GM12875 (cell line): ENCODE measurements around the gene SLC15A3.

Source experiments
- H3K4me3 ChIP-seq: one replicate; pipeline ENCODE4 v1.5.1; 2011; ENCODE audit warnings: low read depth, low read length, control low read depth
- TF ChIP-seq, protein P1 (sequence below): IDR thresholded peaks from 2 replicates; pipeline ENCODE4 v1.5.1; 2011; ENCODE audit warnings: low read depth, mild to moderate bottlenecking, control low read depth, inconsistent platforms, low read length, moderate library complexity, borderline replicate concordance; ENCODE audit not compliant: insufficient read depth

SLC15A3 gene

DNA sequence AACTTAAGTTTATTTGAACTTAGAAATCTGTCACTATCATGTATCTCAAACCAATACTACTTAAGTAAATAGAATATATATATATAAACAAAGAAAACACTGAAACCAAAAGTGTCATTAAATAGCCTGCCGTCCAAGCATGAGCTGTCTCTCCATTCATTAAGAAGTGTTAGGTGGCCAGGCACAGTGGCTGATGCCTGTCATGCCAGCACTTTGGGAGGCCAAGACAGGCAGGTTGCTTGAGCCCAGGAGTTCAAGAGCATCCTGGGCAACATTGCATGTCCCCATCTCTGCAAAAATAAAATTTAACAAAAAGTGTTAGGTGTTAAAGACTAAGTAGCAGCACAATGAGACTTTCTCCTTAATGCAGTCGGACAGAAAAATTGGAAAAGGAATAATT, 33.5 kb upstream of the SLC15A3 start:
- TF ChIP-seq, protein P1, sequence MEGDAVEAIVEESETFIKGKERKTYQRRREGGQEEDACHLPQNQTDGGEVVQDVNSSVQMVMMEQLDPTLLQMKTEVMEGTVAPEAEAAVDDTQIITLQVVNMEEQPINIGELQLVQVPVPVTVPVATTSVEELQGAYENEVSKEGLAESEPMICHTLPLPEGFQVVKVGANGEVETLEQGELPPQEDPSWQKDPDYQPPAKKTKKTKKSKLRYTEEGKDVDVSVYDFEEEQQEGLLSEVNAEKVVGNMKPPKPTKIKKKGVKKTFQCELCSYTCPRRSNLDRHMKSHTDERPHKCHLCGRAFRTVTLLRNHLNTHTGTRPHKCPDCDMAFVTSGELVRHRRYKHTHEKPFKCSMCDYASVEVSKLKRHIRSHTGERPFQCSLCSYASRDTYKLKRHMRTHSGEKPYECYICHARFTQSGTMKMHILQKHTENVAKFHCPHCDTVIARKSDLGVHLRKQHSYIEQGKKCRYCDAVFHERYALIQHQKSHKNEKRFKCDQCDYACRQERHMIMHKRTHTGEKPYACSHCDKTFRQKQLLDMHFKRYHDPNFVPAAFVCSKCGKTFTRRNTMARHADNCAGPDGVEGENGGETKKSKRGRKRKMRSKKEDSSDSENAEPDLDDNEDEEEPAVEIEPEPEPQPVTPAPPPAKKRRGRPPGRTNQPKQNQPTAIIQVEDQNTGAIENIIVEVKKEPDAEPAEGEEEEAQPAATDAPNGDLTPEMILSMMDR: no peak
- H3K4me3 ChIP-seq: no peak overlapping the region

DNA sequence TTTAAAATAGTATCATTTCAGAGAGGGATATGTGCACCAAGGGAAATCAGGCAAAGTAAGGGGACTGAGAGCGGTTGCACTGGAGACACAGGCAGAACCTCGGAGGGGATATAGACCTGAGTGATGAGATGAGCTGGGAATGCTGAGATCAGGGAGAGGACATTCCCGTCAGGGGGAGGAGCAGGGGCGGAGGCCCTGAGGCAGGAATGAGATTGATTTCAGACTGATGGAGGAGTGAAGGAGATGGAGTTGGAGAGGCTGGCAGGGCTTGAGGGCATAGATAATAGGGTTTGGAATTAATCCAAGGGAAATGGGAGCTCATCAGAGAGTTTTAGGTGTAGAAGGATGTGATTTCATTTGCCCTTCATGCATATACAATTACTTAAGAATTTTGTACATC, 32.7 kb upstream of the SLC15A3 start:
- TF ChIP-seq, protein P1: no peak
- H3K4me3 ChIP-seq: no peak overlapping the region

DNA sequence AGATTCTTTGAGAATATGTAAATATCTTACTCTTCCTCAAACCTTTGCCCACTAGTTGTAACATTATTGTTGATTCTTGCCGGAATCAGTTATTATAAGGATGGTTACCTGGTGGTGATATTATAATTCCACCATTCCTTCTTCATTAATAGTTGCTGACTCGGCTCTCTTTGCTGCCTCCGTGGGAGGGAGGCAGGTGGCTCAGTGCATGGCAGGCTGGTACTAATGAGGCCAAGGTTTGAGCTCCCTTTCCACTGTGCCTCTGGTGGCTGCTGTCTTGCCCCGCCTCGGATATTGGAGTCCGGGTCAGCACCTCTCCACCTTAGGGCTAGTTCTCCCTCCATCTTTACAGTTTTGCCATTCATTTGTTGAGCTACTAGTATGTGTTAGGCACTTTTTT, 32.2 kb upstream of the SLC15A3 start:
- H3K4me3 ChIP-seq: no peak overlapping the region
- TF ChIP-seq, protein P1: no peak

DNA sequence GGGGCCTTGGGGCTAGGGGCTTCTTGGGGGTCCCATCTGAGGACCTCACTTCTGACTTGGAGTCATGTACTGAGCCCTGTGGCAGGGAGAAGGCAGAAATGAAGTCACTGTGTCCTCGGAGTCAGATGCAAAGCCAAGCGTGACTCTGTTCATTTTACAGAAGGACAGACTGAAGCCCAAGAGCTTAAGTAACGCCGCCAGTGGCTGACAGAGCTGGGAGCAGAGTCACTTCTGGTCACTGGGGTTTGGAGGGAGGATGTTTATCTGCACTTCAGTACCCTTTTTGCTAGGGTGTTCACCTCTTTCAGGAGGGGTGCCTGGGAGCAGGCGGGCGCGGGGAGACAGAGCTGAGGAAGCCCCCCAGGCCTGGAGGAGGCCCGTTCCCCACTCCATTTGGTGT, 30.2 kb upstream of the SLC15A3 start:
- TF ChIP-seq, protein P1: no peak
- H3K4me3 ChIP-seq: no peak overlapping the region

DNA sequence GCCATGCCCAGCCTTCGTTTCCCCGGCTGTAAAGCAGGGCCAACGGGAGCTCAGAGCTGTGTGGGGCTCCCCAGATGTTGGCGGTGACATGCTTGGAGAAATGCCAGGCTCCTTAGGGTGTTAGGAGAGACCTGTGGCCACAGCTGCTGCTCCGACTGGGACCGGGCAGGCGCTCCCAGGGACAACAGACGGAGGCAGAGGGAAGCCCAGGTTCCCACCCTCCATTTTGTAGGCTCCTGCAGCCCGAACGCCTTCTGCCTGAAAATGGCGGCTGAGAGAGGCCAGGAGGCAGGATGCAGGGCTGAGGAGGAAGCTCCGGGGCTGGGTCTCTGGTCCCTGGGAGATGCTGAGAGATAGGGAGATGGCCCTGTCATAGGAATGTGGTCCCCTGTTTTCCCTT, 29.5 kb upstream of the SLC15A3 start:
- no peak overlapping the region for H3K4me3 ChIP-seq
- TF ChIP-seq, protein P1: no peak

DNA sequence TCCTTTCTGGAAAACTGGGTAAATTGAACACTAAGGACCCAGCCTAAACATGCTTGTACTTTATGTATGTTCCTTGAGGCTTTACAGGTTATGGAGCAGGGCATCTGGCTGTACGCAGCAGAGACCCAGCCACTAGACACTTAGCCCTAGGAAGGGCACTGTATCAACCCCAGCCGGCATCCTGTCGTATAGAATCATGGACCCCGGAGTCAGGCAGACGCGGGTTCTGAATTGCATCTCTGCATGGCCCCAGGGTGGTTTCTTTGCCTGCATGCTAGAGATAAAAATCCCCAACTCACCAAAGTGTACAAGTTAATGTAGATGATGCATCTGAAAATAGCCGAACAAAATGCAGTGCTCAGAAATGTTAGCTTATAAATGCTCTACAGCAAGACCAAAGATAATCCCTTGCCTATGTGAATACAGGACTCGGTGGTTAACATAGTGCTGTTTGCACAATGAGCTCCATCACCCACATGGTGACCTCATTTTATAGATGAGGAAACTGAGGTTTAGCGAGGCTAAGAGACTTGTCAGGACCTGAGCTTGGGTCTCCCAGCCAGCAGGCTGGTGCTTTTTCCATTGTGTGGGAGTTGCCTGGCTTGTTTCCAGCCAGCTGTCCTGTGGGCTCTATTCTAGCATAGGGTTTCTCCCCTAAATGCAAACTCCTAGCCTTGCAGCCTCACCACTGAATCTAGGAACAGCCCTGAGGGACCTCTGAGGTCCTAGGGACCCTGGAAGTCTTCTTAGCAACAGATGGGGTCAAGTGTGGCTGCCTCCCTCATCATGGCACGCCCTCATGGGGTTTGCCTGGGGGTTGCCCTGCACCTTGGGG, 26.8 kb upstream of the SLC15A3 start:
- TF ChIP-seq, protein P1: no peak

DNA sequence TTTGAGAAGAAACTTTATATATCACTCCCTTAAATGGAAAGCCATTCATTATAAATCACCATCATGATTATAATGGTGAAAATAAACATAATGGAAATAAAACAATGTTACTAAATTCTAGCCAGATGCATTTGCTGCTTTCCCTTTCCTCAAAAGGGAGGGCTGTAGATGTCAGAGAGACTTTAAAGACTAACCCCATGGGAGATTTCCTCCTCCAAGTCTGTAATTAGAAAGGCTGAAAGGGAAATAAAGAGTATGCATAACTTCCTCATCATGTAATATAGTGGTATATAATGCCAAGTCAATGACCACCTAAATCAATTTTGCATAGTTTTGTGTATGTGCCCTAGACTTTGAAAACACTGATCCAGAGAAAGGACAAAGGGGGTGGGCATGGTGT, 25.9 kb upstream of the SLC15A3 start:
- H3K4me3 ChIP-seq: no peak overlapping the region
- TF ChIP-seq, protein P1: no peak

More for the DNA sequence above, 26.8 kb upstream of the SLC15A3 start:
- H3K4me3 ChIP-seq: no peak overlapping the region
